MCF 10A (cell line): ENCODE results near the gene SLC9A8. TPM values are rescaled to one million over a fixed set of nuclear protein-coding genes. Genes with fewer than 3 reads are reported as not detected.

ENCODE experiments used
- BruUV-seq: library from RNA; stranded (reverse); fragments of 400-500 nt; replicated peaks from 2 replicates; lab custom pipeline; 2021; lab: Mats Ljungman, UMichigan
- CTCF ChIA-PET: fragments of 300-600 bp; sonication (Branson Sonifier 250); formaldehyde crosslinking; extraction: SDS; loops from one replicate; lab custom pipeline; 2021; ENCODE audit warnings: antibody characterized with exemption, inconsistent platforms; lab: Yijun Ruan, JAX
- POLR2A ChIA-PET: fragments of 300-600, 350-650 bp; sonication (Branson Sonifier 250); formaldehyde crosslinking; extraction: SDS; loops from one replicate; lab custom pipeline; 2020; ENCODE audit warnings: antibody characterized with exemption, inconsistent platforms; lab: Yijun Ruan, JAX
- DNase-seq: peaks from one replicate; pipeline ENCODE4 v3.0.0-alpha.2; 2018; ENCODE audit not compliant: unreplicated experiment
- H3K27ac Mint-ChIP-seq: one replicate; pipeline ENCODE4 v1.8.0; 2022; ENCODE audit warnings: mild to moderate bottlenecking, low read depth, mixed read lengths; ENCODE audit not compliant: unreplicated experiment
- H3K27me3 Mint-ChIP-seq: one replicate; pipeline ENCODE4 v1.8.0; 2022; ENCODE audit warnings: mixed read lengths; ENCODE audit not compliant: insufficient read depth, unreplicated experiment
- H3K36me3 Mint-ChIP-seq: one replicate; pipeline ENCODE4 v1.8.0; 2022; ENCODE audit warnings: mild to moderate bottlenecking, moderate library complexity, mixed read lengths; ENCODE audit not compliant: insufficient read depth, unreplicated experiment
- H3K4me1 Mint-ChIP-seq: one replicate; pipeline ENCODE4 v1.8.0; 2022; ENCODE audit warnings: mixed read lengths; ENCODE audit not compliant: insufficient read depth, unreplicated experiment
- H3K4me3 Mint-ChIP-seq: one replicate; pipeline ENCODE4 v1.8.0; 2022; ENCODE audit warnings: mild to moderate bottlenecking, moderate library complexity, mixed read lengths; ENCODE audit not compliant: unreplicated experiment
- H3K9me3 Mint-ChIP-seq: one replicate; pipeline ENCODE4 v1.8.0; 2022; ENCODE audit warnings: mixed read lengths; ENCODE audit not compliant: unreplicated experiment
- CTCF ChIP-seq: fragments of 200-600 bp; IDR thresholded peaks from one replicate; pipeline ENCODE4 v1.8.0; 2022; ENCODE audit warnings: antibody characterized with exemption, mild to moderate bottlenecking; ENCODE audit not compliant: unreplicated experiment
- intact Hi-C: fragments of 100-400 bp; cut with micrococcal nuclease; formaldehyde crosslinking; loops from 2 replicates; pipeline ENCODE4 v1.14.1; 2022
- total RNA-seq: library from RNA; stranded (reverse); gene quantifications from 2 replicates; pipeline ENCODE4 v1.2.3, GENCODE V29; 2022

Gene SLC9A8
- total RNA-seq, 1 experiment from 2014 or later = 14.6 TPM

- POLR2A ChIA-PET = interaction anchor here (0.7 to 7.9 kb wide), 12 partner anchors 10 to 291 kb away, joined by 3 to 146 read pairs (median 4); partner anchors contain the start of gene RNF114
- no TSS peak for BruUV-seq
- intact Hi-C loops = no loop called here
- H3K9me3 Mint-ChIP-seq = no peaks in the 10 kb centered on the region
- H3K4me3 Mint-ChIP-seq = peak overlapping the region; percentile 90
- no peaks in the 10 kb centered on the region for H3K27me3 Mint-ChIP-seq
- CTCF ChIA-PET = interaction anchor here (0.6 to 2.2 kb wide), 16 partner anchors 8 to 496 kb away, joined by 3 to 13 read pairs (median 4); no protein-coding TSS in a partner anchor
- peak overlapping the region; percentile 99 for H3K27ac Mint-ChIP-seq
- DNase-seq = no peak
- peaks cover 18% of the 10 kb centered on the region for H3K4me1 Mint-ChIP-seq
- TF ChIP-seq CTCF = no peak
- peaks cover 22% of the 10 kb centered on the region for H3K36me3 Mint-ChIP-seq
These were observed 100.9 kb downstream of the SLC9A8 start for GRCh38 chr20:49913399-49914047.

GRCh38 chr20:49914310-49915117 is 101.9 kb downstream of the SLC9A8 start:
- Mint-ChIP-seq H3K27me3 (no peaks in the 10 kb centered on the region), H3K9me3 (no peaks in the 10 kb centered on the region), H3K4me1 (peaks cover 18% of the 10 kb centered on the region), H3K27ac (peak overlapping the region; percentile 99), H3K36me3 (peaks cover 18% of the 10 kb centered on the region), H3K4me3 (peak overlapping the region; percentile 90)
- no peak for DNase-seq
- TF ChIP-seq CTCF = no peak
- POLR2A ChIA-PET = interaction anchor here (0.6 to 7.9 kb wide), 20 partner anchors 11 to 727 kb away, joined by 3 to 146 read pairs (median 3); partner anchors contain the start of gene RNF114
- intact Hi-C loops = no loop called here
- CTCF ChIA-PET = interaction anchor here (0.5 to 2.2 kb wide), 15 partner anchors 9 to 497 kb away, joined by 3 to 13 read pairs (median 4); no protein-coding TSS in a partner anchor
- TSS peak; percentile 30 for BruUV-seq

GRCh38 chr20:49915118-49915379 is 102.4 kb downstream of the SLC9A8 start:
- DNase-seq = no peak
- H3K36me3 Mint-ChIP-seq = peaks cover 18% of the 10 kb centered on the region
- H3K4me3 Mint-ChIP-seq = peak overlapping the region; percentile 90
- intact Hi-C loops = no loop called here
- no peaks in the 10 kb centered on the region for H3K9me3 Mint-ChIP-seq
- POLR2A ChIA-PET = interaction anchor here (0.6 to 7.9 kb wide), 18 partner anchors 11 to 728 kb away, joined by 3 to 146 read pairs (median 4); partner anchors contain the start of genes B4GALT5, RNF114 and SLC9A8
- TF ChIP-seq CTCF = no peak
- H3K27me3 Mint-ChIP-seq = no peaks in the 10 kb centered on the region
- peaks cover 18% of the 10 kb centered on the region for H3K4me1 Mint-ChIP-seq
- CTCF ChIA-PET = interaction anchor here (0.6 to 2.7 kb wide), 4 partner anchors 13 to 549 kb away, joined by 3 to 15 read pairs (median 6); no protein-coding TSS in a partner anchor
- no TSS peak for BruUV-seq
- H3K27ac Mint-ChIP-seq = peak overlapping the region; percentile 99
